ENCODE measurements around the gene FBXW5.

- TF ChIP-seq CTCF (IDR thresholded peaks at IDR 0.05) (no peak), POLR2A (IDR thresholded peaks at IDR 0.05) (no peak)
These were observed 6.2 kb upstream of the FBXW5 start for GRCh38 chr9:136950656-136951276.
